WI38 (cell line): ENCODE results near the gene LMF1.
"Not testable (repeated sequence)": the region's sequence is repeated elsewhere in the genome, so short reads cannot be mapped to it uniquely, and the experiment has no call there.

ENCODE experiments used
- H3K4me3 ChIP-seq: 2 replicates; pipeline ENCODE4 v1.5.1; 2011; ENCODE audit warnings: low read depth, mild to moderate bottlenecking, control low read depth, low read length
- TF ChIP-seq, protein P1 (sequence below): IDR thresholded peaks from 2 replicates; pipeline ENCODE4 v1.5.1; 2012; ENCODE audit warnings: low read depth, mild to moderate bottlenecking, control low read depth, low read length

The LMF1 gene

DNA sequence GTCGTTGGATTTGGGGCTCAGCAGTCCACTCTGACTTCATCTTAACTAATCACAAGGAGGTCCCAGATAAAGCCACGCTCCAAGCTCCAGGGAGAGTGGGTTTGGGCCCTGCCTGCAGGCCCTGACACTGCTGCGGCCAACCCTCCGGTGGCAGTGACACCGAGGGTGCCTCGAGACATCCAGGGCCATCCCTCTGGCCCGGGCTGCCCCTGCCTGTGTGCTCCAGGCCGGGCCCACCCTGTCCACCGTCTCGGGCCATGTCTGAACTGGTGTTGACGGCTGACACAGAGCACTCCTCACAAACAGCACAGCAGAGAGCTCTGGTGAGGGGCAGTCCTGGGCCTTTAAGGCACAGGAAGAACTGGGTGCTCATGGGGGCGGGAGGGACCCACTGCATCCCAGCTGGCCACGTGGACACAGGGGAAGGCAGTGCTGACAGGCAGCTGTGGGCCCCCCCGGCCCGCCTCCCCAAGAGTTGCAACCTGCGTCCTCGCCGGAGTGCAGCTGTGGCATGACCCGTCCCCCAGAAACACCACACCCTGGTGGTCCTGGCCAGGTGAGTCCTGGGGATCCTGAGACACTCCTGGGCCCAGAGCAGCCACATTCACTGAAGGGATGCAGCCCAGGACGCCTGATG lies 80.0 kb downstream of the LMF1 start:
- TF ChIP-seq, protein P1, sequence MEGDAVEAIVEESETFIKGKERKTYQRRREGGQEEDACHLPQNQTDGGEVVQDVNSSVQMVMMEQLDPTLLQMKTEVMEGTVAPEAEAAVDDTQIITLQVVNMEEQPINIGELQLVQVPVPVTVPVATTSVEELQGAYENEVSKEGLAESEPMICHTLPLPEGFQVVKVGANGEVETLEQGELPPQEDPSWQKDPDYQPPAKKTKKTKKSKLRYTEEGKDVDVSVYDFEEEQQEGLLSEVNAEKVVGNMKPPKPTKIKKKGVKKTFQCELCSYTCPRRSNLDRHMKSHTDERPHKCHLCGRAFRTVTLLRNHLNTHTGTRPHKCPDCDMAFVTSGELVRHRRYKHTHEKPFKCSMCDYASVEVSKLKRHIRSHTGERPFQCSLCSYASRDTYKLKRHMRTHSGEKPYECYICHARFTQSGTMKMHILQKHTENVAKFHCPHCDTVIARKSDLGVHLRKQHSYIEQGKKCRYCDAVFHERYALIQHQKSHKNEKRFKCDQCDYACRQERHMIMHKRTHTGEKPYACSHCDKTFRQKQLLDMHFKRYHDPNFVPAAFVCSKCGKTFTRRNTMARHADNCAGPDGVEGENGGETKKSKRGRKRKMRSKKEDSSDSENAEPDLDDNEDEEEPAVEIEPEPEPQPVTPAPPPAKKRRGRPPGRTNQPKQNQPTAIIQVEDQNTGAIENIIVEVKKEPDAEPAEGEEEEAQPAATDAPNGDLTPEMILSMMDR = no peak
- H3K4me3 ChIP-seq = no peak overlapping the region

DNA sequence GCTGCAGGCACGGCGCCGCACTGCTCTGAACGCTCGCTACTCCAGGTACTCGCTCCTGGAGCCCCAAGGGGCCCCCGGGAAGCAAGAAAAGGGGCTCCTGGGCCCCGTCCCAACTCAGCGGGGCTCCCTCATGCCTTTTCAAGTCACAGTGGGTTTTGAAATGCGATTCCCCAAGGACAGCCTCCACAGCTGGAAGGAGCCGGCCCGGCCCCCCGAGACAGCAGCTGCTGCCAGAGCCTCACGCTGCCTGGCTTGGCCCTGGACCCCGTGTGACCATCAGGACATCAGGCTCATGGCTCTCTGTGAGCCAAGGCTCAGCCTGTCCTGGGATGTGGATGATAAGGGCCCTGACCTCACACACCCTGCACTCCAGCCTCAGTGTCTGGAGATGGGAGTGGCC lies 80.6 kb downstream of the LMF1 start:
- TF ChIP-seq, protein P1 = no peak
- no peak overlapping the region for H3K4me3 ChIP-seq

DNA sequence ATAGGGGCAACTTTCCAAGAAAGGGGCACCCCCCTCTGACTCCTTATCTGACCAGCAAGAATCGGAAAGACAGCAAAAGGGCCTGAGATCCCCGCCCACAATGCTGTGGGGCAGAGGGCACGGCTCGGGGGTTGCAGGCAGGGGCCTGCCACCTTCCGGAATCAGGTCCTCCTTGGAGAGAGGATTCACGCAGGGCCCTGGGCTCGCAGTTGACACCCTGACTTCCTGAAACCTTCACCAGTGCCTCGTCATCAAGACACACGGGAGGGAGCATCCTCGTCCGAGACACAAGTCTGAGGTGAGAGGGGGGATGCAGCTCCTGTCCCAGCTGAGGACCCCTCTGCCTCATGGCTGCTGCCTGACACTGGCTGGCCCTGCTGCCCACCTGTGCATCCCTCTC lies 81.2 kb downstream of the LMF1 start:
- TF ChIP-seq, protein P1 = no peak
- no peak overlapping the region for H3K4me3 ChIP-seq

DNA sequence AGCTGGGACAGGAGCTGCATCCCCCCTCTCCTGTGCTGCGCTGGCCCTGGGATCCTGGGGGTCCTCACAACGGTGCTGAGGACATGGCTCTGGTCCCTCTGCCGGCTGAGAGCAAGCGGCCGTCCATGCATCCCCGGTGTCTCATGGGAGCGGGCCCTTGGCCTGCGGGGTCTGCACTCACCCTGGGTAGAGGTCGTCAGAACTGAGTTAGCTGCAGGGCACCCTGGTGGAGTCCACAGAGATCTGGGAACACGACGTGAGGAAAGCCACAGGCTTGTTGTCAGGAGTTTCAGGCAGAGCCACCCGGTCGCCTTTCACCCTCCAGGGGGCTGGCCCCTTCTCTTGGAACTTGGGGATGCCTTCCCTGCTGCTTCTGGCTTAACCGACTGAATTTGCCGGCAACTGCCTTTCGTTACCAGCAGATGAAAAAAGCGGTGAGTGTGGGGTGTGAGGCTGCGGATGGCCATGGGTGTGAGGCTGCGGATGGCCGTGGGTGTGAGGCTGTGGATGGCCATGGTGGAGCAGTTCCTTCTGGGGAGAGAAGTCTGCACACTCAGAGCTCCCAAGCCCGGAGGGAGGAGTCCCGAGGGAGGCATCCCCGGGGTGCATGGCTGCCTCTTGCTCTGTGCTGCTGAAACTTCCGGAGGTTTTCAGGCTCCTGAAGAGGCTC lies 81.7 kb downstream of the LMF1 start:
- H3K4me3 ChIP-seq = no peak overlapping the region
- TF ChIP-seq, protein P1 = no peak

DNA sequence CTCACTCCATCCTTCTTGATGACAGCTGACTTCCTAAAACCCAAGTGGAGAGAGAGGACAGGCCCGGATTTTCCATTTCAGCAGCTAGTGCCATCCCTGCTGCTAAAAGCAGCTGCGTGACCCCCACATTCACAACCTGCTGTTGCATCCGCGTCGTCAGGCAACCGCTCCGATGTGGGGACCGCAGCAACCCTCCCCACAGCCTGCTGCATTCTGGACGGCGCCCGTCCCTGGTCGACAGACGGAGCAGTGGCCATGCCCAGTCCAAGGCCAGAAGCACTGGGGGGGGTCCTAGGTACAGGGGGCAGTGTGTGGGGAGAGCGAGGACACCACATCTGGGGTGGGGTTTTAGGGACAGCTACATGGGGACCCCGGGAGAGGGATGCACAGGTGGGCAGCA lies 82.3 kb downstream of the LMF1 start:
- H3K4me3 ChIP-seq = not testable (repeated sequence)

DNA sequence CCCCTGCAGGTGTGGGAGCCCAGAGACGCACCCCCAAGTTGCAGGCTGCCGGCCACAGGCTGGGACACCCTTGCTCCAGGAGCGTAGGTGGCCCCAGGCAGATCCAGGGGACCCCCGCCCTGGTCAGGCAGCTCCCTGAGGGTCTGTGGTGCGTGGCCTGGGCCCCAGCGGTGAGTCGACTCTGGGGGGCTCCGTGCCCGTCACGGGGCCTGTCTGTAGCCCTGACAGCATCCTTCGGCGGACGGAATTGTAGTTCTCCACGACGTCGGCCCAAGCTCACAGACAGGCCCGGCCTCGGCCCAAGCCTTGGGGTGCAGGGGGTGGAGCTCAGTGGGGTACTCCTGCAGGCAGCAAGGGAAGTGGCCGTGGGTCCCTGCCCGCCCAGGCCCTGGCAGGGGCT lies 82.9 kb downstream of the LMF1 start:
- TF ChIP-seq, protein P1 = no peak
- H3K4me3 ChIP-seq = no peak overlapping the region

DNA sequence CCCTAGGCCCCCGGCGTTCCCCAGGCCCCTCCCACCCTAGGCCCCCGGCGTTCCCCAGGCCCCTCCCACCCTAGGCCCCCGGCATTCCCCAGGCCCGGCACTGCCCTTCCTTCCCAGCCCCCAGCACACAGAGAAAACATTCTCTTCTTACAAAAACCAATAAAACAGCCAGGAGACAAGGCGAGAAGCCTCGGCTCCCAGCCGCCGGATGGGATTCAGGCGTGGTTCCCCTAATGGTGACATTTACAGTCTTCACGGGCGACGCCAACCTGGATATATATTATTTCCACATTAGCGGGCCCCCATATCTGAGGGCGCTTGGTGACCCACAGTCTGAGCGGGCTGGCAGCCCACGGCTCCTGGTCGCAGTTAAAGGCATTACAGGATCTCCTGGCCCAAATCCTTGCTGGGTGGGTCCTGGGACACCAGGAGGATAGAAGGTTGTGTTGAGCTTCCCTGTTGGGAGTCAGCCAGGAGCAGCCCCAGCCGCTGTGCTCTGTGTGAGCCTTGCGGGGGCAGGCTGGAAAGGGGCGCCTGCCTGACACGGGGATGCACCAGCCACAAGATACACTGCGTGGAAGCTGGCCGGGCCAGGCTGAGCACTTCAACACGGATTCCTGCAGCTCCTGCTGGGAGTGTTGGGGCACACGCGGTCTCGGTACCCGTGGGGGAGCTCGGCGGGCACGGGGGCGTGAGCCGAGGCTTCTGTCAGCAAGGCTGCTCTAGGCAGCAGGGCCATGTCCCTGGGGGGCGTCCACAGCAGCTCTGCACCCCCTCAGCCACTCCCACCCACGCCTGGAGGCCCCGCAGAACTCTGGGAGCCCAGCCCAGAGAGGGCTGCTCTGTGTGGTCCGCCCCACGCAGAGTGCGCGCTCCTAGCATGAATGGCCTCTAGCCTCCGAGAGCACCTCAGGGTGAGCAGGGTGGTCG lies 83.7 kb downstream of the LMF1 start:
- TF ChIP-seq, protein P1 = no peak
- H3K4me3 ChIP-seq = no peak overlapping the region
